Activated CD4-positive, CD25-positive, alpha-beta regulatory T cell treated with anti-CD3 and anti-CD28 coated beads, Interleukin-2, amount 50 U/mL, for 24 hours (primary cell): ENCODE results near the gene PALD1.

ENCODE experiments used
- ATAC-seq, 2 donors: fragments of 150-1000 bp; cut with Tn5 transposase; one replicate each; pipeline ENCODE4 v1.10.0; 2021; ENCODE audit warnings: mild to moderate bottlenecking in 1 of 2, moderate library complexity in 1 of 2

Gene PALD1

GRCh38 chr10:70538195-70538520 is 59.6 kb downstream of the PALD1 start:
- ATAC-seq = no peak

GRCh38 chr10:70538731-70539338 is 60.3 kb downstream of the PALD1 start:
- no peak for ATAC-seq

GRCh38 chr10:70539471-70539870 is 60.9 kb downstream of the PALD1 start:
- ATAC-seq = no peak

- ATAC-seq = peak; percentile 28 to 48
Observed at GRCh38 chr10:70540089-70540788, 61.7 kb downstream of the PALD1 start.

GRCh38 chr10:70540789-70541360 is 62.3 kb downstream of the PALD1 start:
- no peak for ATAC-seq

- no peak for ATAC-seq
Observed at GRCh38 chr10:70541736-70542564, 63.4 kb downstream of the PALD1 start.

- ATAC-seq = no peak
Observed at GRCh38 chr10:70542565-70542938, 64.0 kb downstream of the PALD1 start.

GRCh38 chr10:70543911-70544310 is 65.3 kb downstream of the PALD1 start:
- no peak for ATAC-seq

GRCh38 chr10:70544431-70545340 is 66.1 kb downstream of the PALD1 start:
- no peak for ATAC-seq

GRCh38 chr10:70546584-70546983 is 68.0 kb downstream of the PALD1 start:
- ATAC-seq = no peak

- ATAC-seq = no peak
Observed at GRCh38 chr10:70549351-70549961, 70.9 kb downstream of the PALD1 start.

- peak; percentile 71 to 75 for ATAC-seq
Observed at GRCh38 chr10:70549962-70550458, 71.4 kb downstream of the PALD1 start.

GRCh38 chr10:70550459-70550858 is 71.9 kb downstream of the PALD1 start:
- no peak for ATAC-seq

- no peak for ATAC-seq
Observed at GRCh38 chr10:70551466-70551865, 72.9 kb downstream of the PALD1 start.

GRCh38 chr10:70551971-70552422 is 73.4 kb downstream of the PALD1 start:
- no peak for ATAC-seq

GRCh38 chr10:70552586-70552985 is 74.0 kb downstream of the PALD1 start:
- no peak for ATAC-seq

GRCh38 chr10:70555371-70555770 is 76.8 kb downstream of the PALD1 start:
- no peak for ATAC-seq

- ATAC-seq = no peak
Observed at GRCh38 chr10:70557086-70557845, 78.7 kb downstream of the PALD1 start.

- no peak for ATAC-seq
Observed at GRCh38 chr10:70557876-70558275, 79.3 kb downstream of the PALD1 start.

GRCh38 chr10:70558295-70558694 is 79.7 kb downstream of the PALD1 start:
- no peak for ATAC-seq
